Measurements from ENCODE around the gene ZNF124.

ZNF124 gene

GRCh38 chr1:247175458-247175857 lies 3.6 kb upstream of the ZNF124 start:
- no peak for TF ChIP-seq FOXP2 (optimal IDR thresholded peaks at IDR 0.05; ENCODE audit: borderline replicate concordance, extremely low read depth, extremely low read length, insufficient read depth)
- no peak for TF ChIP-seq POLR2AphosphoS5 (IDR thresholded peaks at IDR 0.05; ENCODE audit: low read depth, low read length)
- no peak for TF ChIP-seq SIN3A (IDR thresholded peaks at IDR 0.05; ENCODE audit: borderline replicate concordance, insufficient read depth, low read length)
- TF ChIP-seq TAF1 (IDR thresholded peaks at IDR 0.05; ENCODE audit: borderline replicate concordance, insufficient read depth, low read length), result no peak
- TF ChIP-seq, protein P1, sequence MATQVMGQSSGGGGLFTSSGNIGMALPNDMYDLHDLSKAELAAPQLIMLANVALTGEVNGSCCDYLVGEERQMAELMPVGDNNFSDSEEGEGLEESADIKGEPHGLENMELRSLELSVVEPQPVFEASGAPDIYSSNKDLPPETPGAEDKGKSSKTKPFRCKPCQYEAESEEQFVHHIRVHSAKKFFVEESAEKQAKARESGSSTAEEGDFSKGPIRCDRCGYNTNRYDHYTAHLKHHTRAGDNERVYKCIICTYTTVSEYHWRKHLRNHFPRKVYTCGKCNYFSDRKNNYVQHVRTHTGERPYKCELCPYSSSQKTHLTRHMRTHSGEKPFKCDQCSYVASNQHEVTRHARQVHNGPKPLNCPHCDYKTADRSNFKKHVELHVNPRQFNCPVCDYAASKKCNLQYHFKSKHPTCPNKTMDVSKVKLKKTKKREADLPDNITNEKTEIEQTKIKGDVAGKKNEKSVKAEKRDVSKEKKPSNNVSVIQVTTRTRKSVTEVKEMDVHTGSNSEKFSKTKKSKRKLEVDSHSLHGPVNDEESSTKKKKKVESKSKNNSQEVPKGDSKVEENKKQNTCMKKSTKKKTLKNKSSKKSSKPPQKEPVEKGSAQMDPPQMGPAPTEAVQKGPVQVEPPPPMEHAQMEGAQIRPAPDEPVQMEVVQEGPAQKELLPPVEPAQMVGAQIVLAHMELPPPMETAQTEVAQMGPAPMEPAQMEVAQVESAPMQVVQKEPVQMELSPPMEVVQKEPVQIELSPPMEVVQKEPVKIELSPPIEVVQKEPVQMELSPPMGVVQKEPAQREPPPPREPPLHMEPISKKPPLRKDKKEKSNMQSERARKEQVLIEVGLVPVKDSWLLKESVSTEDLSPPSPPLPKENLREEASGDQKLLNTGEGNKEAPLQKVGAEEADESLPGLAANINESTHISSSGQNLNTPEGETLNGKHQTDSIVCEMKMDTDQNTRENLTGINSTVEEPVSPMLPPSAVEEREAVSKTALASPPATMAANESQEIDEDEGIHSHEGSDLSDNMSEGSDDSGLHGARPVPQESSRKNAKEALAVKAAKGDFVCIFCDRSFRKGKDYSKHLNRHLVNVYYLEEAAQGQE (IDR thresholded peaks at IDR 0.05; ENCODE audit: insufficient read depth in 1 of 2, low read depth in 2 of 2, low read length in 2 of 2), result no peak

- TF ChIP-seq FOXP2 (optimal IDR thresholded peaks at IDR 0.05; ENCODE audit: borderline replicate concordance, extremely low read depth, extremely low read length, insufficient read depth) (no peak), POLR2AphosphoS5 (IDR thresholded peaks at IDR 0.05; ENCODE audit: low read depth, low read length) (no peak), TAF1 (IDR thresholded peaks at IDR 0.05; ENCODE audit: borderline replicate concordance, insufficient read depth, low read length) (no peak), SIN3A (IDR thresholded peaks at IDR 0.05; ENCODE audit: borderline replicate concordance, insufficient read depth, low read length) (no peak)
- TF ChIP-seq, protein P1 (IDR thresholded peaks at IDR 0.05; ENCODE audit: insufficient read depth in 1 of 2, low read depth in 2 of 2, low read length in 2 of 2), result no peak
Measured at GRCh38 chr1:247173431-247173830, 1.6 kb upstream of the ZNF124 start.

GRCh38 chr1:247172996-247173395 lies 1.2 kb upstream of the ZNF124 start:
- TF ChIP-seq, protein P1 (IDR thresholded peaks at IDR 0.05; ENCODE audit: insufficient read depth in 1 of 2, low read depth in 2 of 2, low read length in 2 of 2), result no peak
- TF ChIP-seq POLR2AphosphoS5 (IDR thresholded peaks at IDR 0.05; ENCODE audit: low read depth, low read length) (no peak), FOXP2 (optimal IDR thresholded peaks at IDR 0.05; ENCODE audit: borderline replicate concordance, extremely low read depth, extremely low read length, insufficient read depth) (no peak), SIN3A (IDR thresholded peaks at IDR 0.05; ENCODE audit: borderline replicate concordance, insufficient read depth, low read length) (no peak), TAF1 (IDR thresholded peaks at IDR 0.05; ENCODE audit: borderline replicate concordance, insufficient read depth, low read length) (no peak)

DNA sequence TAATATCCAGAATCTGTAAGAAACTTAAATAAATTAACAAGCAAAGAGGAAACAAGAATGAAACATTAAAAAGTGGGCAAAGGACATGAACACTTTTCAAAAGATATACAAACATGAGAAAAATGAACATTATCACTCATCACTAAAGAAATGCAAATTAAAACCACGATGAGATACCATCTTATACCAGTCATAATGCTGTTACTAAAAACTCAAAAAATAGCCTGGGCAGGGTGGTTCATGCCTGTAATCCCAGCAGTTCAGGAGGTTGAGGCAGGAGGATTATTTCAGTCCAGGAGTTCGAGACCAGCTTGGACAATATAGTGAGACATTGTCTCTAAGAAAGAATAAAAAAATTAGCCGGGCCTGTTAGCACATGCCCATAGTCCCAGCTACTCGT lies 6.1 kb downstream of the ZNF124 start:
- TF ChIP-seq FOXP2 (optimal IDR thresholded peaks at IDR 0.05; ENCODE audit: borderline replicate concordance, extremely low read depth, extremely low read length, insufficient read depth) (no peak), TAF1 (IDR thresholded peaks at IDR 0.05; ENCODE audit: borderline replicate concordance, insufficient read depth, low read length) (no peak), POLR2AphosphoS5 (IDR thresholded peaks at IDR 0.05; ENCODE audit: low read depth, low read length) (no peak), SIN3A (IDR thresholded peaks at IDR 0.05; ENCODE audit: borderline replicate concordance, insufficient read depth, low read length) (no peak)
- TF ChIP-seq, protein P1 (IDR thresholded peaks at IDR 0.05; ENCODE audit: insufficient read depth in 1 of 2, low read depth in 2 of 2, low read length in 2 of 2), result no peak

GRCh38 chr1:247164694-247165093 lies 7.1 kb downstream of the ZNF124 start:
- TF ChIP-seq SIN3A (IDR thresholded peaks at IDR 0.05; ENCODE audit: borderline replicate concordance, insufficient read depth, low read length) (no peak), TAF1 (IDR thresholded peaks at IDR 0.05; ENCODE audit: borderline replicate concordance, insufficient read depth, low read length) (no peak), FOXP2 (optimal IDR thresholded peaks at IDR 0.05; ENCODE audit: borderline replicate concordance, extremely low read depth, extremely low read length, insufficient read depth) (no peak), POLR2AphosphoS5 (IDR thresholded peaks at IDR 0.05; ENCODE audit: low read depth, low read length) (no peak)
- TF ChIP-seq, protein P1 (IDR thresholded peaks at IDR 0.05; ENCODE audit: insufficient read depth in 1 of 2, low read depth in 2 of 2, low read length in 2 of 2), result no peak

Data from PFSK-1 (cell line).